Activated T-cell treated with anti-CD3 and anti-CD28 coated beads for 48 hours (primary cell): ENCODE data around the gene TENM3.

Source experiments
- DNase-seq: peaks from one replicate; pipeline ENCODE4 v3.0.0-alpha.2; 2020; ENCODE audit warnings: low read depth

The TENM3 gene

DNA sequence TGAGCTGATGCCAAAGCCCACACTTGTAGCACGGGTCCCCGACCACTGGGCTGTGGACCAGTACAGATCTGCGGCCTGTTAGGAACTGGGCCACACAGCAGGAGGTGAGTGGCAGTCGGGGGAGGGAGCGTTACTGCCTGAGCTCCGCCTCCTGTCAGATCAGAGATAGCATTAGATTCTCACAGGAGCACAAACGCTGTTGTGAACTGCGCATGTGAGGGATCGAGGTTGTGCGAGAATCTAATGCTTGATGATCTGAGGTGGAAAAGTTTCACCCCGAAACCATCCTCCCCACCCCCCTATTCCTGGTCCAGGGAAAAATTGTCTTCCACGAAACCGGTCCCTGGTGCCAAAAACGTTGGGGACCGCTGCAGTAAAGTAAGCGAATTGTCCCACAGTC, 382.0 kb downstream of the TENM3 start:
- DNase-seq = no peak

DNA sequence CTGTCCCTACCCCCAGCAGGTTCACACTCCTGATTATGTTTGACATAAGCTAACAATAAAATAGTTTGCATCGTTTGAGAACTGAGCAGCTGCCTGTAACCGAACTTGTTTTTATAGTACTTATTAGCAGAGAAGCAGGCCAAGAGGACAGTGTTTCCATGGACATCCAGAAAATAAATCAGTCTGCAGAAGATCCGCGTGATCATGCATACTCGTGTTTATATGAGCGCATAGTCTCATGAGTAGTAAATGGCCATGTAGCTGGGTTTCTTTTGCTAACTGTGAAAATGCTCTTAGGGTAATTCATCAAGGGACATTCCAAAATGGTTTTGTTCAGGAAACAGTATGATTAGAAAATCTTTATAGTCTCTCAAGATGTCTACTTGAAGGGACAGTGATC, 384.8 kb downstream of the TENM3 start:
- no peak for DNase-seq

DNA sequence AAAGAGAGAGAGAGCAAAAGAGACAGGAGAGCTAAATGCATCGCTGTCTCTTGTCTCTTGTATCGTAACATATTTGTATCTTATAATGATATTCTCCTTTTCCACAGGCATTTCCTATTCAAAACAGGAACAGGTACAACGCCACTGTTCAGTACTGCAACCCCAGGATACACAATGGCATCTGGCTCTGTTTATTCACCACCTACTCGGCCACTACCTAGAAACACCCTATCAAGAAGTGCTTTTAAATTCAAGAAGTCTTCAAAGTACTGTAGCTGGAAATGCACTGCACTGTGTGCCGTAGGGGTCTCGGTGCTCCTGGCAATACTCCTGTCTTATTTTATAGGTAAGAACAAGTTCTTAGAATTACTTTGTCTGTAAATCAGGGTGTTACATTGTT, 385.3 kb downstream of the TENM3 start:
- no peak for DNase-seq

DNA sequence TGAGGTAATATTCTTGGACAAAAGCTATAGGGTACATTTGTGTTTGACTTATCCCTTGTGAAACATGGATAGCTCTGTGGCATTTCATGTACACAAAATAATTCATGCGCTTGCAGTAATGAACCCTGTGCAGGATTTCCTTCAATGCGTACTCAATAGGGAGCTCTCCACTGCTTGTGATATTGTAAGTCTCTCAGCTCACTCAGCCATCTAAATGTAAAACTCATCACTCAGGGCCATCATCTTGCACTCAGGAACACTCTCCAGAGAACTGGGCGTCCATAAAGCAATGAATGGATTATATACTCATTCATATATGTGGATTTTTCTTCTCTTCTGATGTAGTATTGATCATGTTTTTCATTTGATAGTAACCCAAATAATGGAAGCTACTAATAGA, 385.9 kb downstream of the TENM3 start:
- DNase-seq = no peak

DNA sequence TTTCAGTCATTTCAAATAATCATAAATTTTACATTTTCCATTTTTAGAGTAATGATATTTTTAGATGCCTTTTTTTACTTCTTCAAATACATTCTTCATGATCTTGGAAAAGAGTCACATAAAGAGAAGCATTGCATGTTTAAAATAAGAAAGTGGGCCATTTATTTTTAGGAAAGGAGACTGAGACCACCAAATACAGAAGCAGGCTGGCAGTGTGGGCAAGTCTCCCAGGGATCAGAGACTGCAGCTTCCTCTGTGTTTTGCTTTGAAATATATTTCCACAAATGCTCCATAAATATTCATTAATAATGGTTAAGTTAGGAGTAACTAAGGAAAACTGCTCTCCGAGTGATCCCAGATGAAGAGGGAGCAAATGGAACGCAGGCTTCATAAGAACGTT, 397.3 kb downstream of the TENM3 start:
- no peak for DNase-seq

DNA sequence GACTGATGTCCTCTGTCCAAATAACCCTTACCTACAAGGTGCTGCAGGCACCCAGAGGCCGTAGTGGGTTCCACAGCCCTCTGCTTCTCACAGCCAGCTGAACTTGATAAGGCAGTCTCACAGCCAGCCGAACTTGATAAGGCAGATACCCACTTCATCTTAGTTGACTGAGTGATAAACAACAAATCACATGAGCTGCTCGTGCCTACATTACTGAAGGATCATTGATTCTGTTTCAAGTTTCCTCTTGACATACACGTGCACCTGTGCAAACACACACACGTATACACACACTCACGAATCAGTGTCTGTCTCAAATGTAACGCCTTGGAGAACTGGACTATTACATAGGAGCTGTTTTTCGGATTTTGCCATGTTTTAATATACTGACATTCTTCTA, 397.7 kb downstream of the TENM3 start:
- no peak for DNase-seq

DNA sequence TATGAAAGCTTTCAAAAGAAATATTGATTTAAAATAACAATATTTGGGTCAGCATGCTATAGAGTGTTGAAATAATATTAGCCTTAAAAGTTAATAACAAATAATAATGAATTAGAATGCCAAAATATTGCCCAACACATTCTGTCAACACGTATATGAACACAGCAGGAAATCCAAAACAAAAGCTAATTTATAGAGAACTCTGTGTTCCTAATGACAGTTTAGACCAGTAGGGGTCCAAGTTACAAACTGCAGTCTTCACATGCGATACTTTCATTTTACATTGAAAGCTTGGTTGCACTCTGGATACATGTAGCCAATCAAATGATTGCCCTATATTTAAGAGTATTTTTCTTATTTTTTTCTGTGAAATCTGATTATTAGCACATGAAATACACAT, 399.6 kb downstream of the TENM3 start:
- no peak for DNase-seq

DNA sequence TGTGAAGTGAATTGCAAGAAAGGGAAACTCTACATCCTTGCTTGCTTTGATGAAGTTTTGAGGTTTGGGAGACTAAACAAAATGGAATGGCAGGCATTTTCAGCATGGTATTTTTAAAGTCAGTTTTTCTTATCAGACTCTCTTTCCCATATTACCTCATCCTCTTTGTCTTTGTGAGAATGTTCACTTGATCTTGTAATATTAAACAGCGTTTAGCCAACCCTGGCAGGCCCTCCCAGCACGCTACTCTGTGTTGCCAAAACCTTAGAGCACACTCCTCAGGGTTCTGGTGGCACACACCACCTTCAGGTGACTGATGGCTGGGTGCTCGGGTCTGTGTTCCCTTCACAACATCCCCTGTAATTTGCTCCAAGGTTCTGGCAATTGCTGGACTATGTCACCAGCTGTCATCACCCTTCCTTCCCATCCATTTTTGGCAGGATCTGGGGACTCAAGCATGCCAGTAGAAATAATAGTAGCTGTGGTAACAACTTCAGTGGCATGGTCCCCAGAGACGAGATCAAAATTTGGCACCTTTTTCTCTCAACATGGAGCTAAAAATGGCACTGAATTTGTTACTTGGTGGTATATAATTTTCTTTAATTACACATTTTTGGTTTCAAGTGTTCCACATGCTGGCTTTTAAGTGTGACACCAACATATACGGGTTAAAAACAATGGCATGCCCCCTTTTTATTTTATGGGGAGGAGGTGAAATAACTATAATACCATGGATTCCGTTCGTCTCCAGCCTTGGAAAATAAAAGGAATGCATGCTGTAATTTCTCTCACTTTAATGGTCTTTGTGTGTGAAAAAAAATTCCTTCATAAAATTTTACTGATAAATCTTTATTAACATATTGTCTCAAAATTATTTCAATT, 400.8 kb downstream of the TENM3 start:
- no peak for DNase-seq

DNA sequence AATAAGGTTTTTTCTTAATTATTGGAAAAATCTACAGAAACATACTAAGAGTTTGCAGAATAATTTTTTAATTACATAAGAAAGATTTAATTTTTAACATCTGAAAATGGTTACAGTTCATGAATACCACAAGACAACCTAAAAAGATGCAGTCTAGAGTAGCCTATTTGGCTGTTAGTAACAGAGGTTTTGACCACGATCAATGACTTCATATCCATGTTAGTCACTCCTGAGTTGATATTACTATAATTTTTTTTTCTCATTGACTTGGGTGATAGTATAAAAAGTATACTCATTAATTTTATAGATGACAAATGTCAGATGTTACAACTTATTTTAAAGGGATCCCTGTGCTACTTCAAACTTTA, 401.5 kb downstream of the TENM3 start:
- DNase-seq = no peak

DNA sequence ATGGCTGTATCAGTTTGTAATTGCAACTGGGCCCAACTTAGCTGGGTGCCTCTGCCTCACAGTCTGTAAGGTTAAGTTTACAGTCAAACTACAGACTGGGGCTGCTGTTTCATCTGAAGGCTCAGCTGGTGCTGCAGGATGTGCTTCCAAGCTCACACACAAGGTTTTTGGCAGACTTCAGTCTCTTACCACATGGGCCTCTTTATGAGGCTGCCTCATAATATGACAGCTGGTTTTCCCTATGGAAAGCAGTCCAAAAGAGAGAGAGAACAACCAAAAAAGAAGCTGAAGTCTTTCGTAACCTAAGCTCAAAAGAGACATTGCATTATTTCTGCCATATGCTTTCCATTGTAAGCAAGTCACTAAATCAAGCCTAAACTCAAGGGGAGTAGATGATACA, 402.3 kb downstream of the TENM3 start:
- no peak for DNase-seq

DNA sequence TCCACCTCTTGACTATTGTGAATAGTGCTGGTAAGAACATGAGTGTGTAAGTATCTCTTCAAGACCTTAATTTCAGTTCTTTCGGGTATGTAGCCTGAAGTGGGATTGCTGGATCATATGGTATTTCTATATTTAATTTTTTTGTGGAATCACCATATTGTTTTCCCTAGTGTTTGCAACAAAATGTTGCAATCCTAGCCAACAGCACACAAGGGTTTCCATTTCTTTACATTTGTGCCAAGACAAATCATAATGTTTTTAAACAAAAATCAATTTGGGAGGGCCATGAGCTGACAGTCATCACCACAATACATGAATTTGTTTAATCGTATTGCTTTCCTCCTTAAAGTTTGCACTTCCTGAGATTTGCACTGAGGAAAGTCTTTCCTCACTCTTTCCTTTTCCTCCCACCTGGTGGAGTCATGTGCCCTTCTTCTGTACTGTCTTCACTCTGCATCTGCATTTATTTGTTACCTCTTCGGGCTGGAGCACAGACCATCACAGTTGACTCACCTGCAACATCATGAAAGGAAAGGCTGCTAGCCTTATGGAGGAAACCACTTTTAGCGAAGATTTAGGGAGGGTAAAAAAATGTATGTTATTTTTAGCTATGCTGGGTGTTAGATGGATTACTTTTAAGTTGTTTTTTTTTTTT, 404.6 kb downstream of the TENM3 start:
- DNase-seq = no peak

DNA sequence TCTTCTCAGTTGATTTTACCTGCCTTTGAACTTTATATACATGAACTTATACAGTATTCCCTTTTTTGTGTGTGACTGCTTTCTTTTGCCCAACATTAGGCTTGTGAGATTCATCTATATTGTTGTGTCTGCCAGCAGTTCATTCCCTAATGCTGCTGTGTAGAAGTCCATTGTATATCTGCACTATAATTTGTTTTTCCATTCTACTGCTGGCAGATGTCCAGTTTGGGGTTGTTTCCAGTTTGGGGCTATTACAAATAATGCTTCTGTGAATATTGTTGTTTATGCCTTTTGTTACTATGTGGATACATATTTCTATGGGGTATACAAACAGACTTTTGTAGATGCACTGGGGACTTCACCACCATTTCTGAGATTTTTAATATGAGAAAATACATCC, 405.6 kb downstream of the TENM3 start:
- no peak for DNase-seq

DNA sequence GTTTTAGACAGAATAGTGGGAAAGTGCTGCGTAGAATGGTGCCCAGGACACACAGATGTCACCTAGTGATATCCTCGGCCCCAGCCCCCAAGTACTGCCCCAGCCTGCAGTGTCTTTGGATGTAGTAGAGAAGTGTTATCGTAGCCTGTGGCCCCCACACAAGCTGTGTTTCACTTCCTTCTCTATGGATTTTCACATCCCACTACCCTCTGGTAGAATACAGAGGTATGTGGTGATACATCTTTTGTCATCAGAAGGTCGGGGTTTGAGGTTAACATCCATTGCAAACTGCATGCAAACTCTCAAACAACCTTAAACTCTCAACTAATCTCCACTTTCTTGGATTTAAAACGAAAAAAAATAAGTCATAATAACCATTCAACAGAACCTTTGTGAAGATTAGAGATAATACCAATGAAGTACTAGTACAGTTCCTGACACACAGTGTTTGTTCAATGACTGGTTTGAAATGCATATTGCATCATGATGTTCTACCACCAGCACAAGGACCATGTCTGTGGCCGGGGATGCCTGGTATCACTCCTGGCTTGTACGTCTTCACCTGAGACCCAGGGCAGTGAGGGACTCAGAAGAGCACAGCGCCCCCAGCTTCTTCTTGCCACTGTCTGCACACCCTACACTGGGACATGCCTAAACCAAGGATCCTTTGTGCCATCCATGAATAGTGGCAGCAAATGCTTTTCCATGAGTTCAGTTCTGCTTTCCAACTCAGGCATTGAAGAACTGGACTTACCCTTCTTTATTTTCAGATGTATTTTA, 406.7 kb downstream of the TENM3 start:
- DNase-seq = no peak

DNA sequence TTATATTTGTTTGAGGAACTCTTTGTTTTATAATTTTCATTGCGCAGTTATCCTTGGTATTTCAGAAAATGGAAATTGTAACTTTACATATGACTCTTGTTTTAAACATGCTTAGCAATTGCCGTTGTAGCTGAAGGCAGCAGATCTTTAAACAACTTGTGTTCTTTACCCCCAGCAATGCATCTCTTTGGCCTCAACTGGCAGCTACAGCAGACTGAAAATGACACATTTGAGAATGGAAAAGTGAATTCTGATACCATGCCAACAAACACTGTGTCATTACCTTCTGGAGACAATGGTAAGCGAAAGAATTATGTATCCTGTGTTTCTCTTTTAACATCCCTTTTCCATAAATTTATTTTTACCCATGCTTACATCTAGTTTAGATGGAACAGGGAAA, 410.4 kb downstream of the TENM3 start:
- no peak for DNase-seq

DNA sequence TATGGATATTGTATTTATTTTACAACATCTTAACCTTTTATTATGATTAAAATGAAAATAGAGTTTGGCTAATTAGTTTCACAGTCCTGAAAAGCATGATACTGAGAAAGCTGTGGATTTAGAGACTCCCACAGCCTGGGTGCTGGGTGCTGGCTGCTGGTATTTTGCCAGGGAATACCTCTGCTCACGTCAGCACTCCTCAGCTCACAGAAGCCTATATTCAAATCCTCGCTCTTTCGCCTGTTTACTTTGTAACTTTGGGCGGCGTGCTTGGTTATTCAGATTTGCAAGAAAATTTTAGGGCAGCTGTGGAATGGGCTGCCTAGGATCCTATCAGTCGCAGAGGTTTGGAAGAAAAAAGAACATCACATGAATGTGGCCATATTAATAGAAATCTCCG, 412.1 kb downstream of the TENM3 start:
- no peak for DNase-seq

DNA sequence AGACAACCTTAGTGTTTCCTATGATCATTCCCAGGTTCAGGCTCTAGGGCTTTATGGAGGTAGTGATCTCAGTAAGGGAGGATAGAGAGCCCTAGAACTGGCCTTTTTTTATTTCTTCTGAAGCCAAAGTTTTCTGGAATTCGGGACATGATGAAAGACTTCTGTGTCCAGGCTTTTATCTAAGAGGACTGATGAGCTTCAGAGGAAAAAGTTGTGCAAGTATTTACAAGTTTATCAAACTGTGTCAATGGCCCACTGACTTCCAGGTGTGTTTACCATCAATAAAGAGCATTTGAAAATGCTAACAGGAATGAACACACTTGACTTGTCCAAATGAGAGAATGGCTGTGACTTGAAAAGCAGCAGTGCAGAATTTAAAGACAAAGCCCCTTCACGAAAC, 419.3 kb downstream of the TENM3 start:
- DNase-seq = no peak

DNA sequence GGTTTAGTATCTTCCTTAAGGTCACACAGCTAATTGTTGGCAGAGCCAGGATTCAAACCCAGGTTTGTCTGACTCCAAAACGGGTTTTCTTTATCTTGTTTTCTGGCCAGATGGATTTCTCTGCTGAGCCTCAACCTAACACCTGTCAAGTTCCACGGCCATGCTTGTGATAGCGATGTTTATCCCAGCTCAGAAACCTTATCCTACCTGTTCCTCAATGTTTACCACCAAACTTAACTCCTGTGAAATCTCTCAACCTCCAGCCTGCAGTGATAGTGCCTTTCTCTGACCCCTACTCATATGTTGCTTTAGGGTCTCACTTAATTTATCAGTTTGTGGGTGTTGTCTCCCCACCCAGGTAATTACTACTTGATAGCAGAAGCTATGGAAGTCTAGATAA, 428.0 kb downstream of the TENM3 start:
- no peak for DNase-seq

DNA sequence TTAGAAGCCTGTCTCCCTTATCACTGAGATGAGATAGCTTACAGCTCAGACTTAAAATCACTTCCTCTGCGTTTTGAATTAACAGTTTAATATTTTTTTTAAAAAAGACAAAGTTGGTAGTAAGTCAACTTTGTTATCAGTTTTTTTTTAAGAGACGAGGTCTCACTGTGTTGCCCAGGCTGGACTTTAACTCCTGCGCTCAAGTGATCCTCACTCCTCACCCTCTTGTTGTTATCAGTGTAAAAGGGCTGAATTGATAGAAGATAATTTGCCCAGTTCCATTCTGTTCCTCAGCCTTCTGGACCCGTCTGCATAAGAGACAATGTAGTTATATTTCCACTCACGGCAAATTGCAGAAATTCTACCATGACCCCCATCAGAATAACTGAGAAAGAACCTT, 428.5 kb downstream of the TENM3 start:
- no peak for DNase-seq

DNA sequence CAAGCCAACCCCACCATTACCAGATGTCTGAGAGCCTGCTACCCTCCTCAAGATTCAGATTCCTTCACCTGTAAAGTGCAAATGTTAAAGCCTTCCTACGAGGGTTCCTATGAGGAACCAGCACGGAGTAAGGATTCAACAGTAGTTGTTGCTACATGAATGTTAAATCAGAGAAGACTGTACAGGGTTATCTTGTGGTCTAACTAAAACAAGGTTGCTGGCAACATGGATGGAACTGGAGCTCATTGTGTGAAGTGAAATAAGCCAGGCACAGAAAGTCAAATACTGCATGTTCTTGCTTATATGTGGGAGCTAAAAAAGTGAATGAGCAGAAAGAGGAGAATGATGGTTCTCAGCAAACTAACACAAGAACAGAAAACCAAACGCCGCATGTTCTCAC, 435.4 kb downstream of the TENM3 start:
- DNase-seq = no peak

DNA sequence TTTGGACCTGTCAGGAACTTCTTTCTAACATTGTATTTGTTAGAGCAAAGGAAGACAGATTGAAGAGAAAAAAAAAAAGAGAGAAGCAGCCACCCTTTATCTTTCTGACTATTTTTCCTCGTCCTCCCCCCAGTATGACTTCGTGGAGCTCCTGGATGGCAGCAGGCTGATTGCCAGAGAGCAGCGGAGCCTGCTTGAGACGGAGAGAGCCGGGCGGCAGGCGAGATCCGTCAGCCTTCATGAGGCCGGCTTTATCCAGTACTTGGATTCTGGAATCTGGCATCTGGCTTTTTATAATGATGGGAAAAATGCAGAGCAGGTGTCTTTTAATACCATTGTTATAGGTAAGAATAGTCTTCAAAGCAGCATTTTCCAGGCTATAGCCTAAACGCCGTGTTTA, 436.3 kb downstream of the TENM3 start:
- no peak for DNase-seq

DNA sequence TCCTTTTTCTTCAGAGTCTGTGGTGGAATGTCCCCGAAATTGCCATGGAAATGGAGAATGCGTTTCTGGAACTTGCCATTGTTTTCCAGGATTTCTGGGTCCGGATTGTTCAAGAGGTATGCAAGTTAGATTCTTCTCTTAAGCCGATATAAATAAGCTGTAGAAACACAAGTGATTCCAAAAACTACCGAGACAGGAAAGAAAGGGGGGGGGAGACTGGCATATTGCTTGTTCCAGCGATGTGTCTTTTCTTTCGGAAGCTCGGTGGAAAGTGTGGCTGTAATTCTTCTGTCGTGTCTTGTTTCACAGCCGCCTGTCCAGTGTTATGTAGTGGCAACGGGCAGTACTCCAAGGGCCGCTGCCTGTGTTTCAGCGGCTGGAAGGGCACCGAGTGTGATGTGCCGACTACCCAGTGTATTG, 437.0 kb downstream of the TENM3 start:
- no peak for DNase-seq

DNA sequence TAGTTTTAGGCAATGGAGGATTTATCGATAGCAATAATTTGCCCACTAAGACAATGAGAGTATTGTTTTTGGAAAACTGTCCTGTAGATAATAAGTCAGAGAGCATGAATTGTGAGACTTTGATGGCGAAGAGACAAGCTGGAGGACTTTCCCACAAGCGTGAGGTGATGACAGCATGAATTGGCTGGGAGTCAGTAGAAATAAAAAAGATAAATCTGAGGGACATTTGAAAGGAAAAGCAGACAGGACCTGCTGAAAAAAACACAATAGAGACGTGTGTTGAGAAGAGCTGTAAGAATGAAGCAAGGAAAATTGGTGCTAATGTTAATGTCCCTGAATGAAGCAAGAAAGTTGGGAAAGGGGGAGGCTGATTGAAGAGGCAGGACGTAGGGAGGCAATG, 440.5 kb downstream of the TENM3 start:
- no peak for DNase-seq

DNA sequence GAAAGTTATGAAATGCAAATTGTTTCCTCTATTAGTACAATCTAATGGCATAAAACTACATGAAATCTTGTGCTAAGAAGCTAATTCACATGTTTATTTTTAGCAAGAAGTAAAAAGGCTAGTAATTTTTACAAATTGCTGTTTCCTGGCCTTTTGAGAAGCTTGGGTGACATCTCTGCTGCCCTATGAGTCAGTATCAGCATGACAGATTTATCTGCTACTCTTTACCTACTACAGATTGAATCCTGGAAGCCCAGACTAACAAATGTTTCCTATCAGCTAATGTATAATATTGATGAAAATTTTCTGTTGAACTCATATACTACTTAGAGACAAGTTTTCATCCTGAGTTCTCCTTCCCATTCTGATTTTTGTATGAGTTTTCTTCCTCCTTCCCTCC, 441.6 kb downstream of the TENM3 start:
- DNase-seq = no peak
